B cell (primary cell): ENCODE data around the gene GOLGA8B. TPM values are rescaled to one million over a fixed set of nuclear protein-coding genes. Genes with fewer than 3 reads are reported as not detected.

Experiments used
- ATAC-seq: fragments of 200-7000 bp; cut with Tn5 transposase; one replicate; pipeline ENCODE4 v1.10.0; 2021; ENCODE audit warnings: low read depth, mild to moderate bottlenecking, moderate number of reproducible peaks, moderate library complexity
- CTCF ChIA-PET: fragments of 350-600 bp; sonication (Branson Sonifier 250); formaldehyde crosslinking; loops from one replicate; lab custom pipeline; 2021; ENCODE audit warnings: antibody characterized with exemption, inconsistent platforms; lab: Charles Lee
- POLR2A ChIA-PET: fragments of 350-600 bp; sonication (Branson Sonifier 250); formaldehyde crosslinking; loops from one replicate; lab custom pipeline; 2021; ENCODE audit warnings: antibody characterized with exemption; lab: Charles Lee
- DNase-seq: peaks from one replicate; pipeline ENCODE4 v3.0.0; 2013
- H2AFZ ChIP-seq: 2 replicates; pipeline ENCODE4 v1.6.1; 2012; ENCODE audit warnings: mild to moderate bottlenecking, low read depth, low read length; ENCODE audit not compliant: insufficient read depth, poor library complexity, severe bottlenecking
- H3K27ac ChIP-seq, 2 donors: 1 replicate in 1 of 2; 2 replicates in 1 of 2; pipeline ENCODE4 v1.5.1; 2012 to 2013; ENCODE audit warnings: low read length in 2 of 2, mild to moderate bottlenecking in 2 of 2, moderate library complexity in 1 of 2
- H3K27me3 ChIP-seq, 4 experiments: fragments of 200-600 bp in 1 of 4; sonication (generic) in 1 of 4; replicated peaks in 1 of 4; 1 replicate in 2 of 4; 2 replicates in 2 of 4; pipeline versions ENCODE4 v1.6.1 to v1.7.0; 2013 to 2016; ENCODE audit warnings: low read length in 3 of 4, mild to moderate bottlenecking in 2 of 4, mixed read lengths in 1 of 4, moderate library complexity in 1 of 4; ENCODE audit not compliant: insufficient read depth in 4 of 4, control insufficient read depth in 3 of 4; ENCODE audit errors: control extremely low read depth in 1 of 4
- H3K36me3 ChIP-seq, 2 experiments: replicated peaks in 1 of 2; 1 replicate in 1 of 2; 2 replicates in 1 of 2; pipeline versions ENCODE4 v1.6.1 to v1.7.1; 2013; ENCODE audit warnings: low read length in 1 of 2; ENCODE audit not compliant: insufficient read depth in 2 of 2, control insufficient read depth in 1 of 2; ENCODE audit errors: control extremely low read depth in 1 of 2, extremely low read depth in 1 of 2
- H3K4me1 ChIP-seq, 2 donors: fragments of 200-600 bp in 1 of 2; sonication (generic) in 1 of 2; 1 replicate in 1 of 2; 2 replicates in 1 of 2; pipeline versions ENCODE4 v1.5.1 to v1.6.1; 2013 to 2017; ENCODE audit warnings: low read length in 2 of 2; ENCODE audit not compliant: control insufficient read depth in 2 of 2, insufficient read depth in 2 of 2
- H3K4me2 ChIP-seq: replicated peaks from 2 replicates; pipeline ENCODE3; 2012; ENCODE audit warnings: mild to moderate bottlenecking, low read depth, low read length; ENCODE audit not compliant: poor library complexity, severe bottlenecking
- H3K4me3 ChIP-seq, 5 experiments: fragments of 200-600 bp in 1 of 5; sonication (generic) in 1 of 5; 1 replicate in 3 of 5; 2 replicates in 2 of 5; pipeline versions ENCODE4 v1.5.1 to v1.7.0; 2011 to 2016; ENCODE audit warnings: low read length in 4 of 5, mild to moderate bottlenecking in 4 of 5, low read depth in 2 of 5, control low read depth in 1 of 5, moderate library complexity in 1 of 5; ENCODE audit not compliant: insufficient read depth in 1 of 5; ENCODE audit errors: control extremely low read depth in 1 of 5, extremely low read depth in 1 of 5
- H3K79me2 ChIP-seq: fragments of 200-600 bp; sonication (generic); one replicate; pipeline ENCODE4 v1.6.0; 2016; ENCODE audit warnings: low read length; ENCODE audit not compliant: control insufficient read depth, insufficient read depth
- H3K9ac ChIP-seq: fragments of 200-600 bp; sonication (generic); 2 replicates; pipeline ENCODE4 v1.6.1; 2017; ENCODE audit warnings: mild to moderate bottlenecking, low read length, moderate library complexity
- H3K9me3 ChIP-seq, 3 donors: one replicate each; pipeline versions ENCODE4 v1.6.1 to v1.7.1; 2013; ENCODE audit warnings: low read length in 2 of 3; ENCODE audit not compliant: control insufficient read depth in 2 of 3, insufficient read depth in 1 of 3; ENCODE audit errors: control extremely low read depth in 1 of 3
- H4K20me1 ChIP-seq: 2 replicates; pipeline ENCODE4 v1.6.0; 2012; ENCODE audit warnings: mild to moderate bottlenecking, low read length; ENCODE audit not compliant: insufficient read depth, control insufficient read depth, poor library complexity, severe bottlenecking
- H3K27ac Mint-ChIP-seq: one replicate; pipeline ENCODE4 v1.8.0; 2021; ENCODE audit warnings: mixed read lengths
- H3K27me3 Mint-ChIP-seq: one replicate; pipeline ENCODE4 v1.8.0; 2021; ENCODE audit warnings: mixed read lengths
- H3K4me1 Mint-ChIP-seq: one replicate; pipeline ENCODE4 v1.8.0; 2021; ENCODE audit warnings: mixed read lengths
- H3K4me3 Mint-ChIP-seq: one replicate; pipeline ENCODE4 v1.8.0; 2021; ENCODE audit warnings: mixed read lengths
- H3K9me3 Mint-ChIP-seq: one replicate; pipeline ENCODE4 v1.8.0; 2022; ENCODE audit warnings: mixed read lengths; ENCODE audit not compliant: insufficient read depth
- EZH2 ChIP-seq: IDR thresholded peaks from 2 replicates; pipeline ENCODE4 v1.6.1; 2012; ENCODE audit warnings: borderline replicate concordance, low read depth, mild to moderate bottlenecking, moderate library complexity, low read length; ENCODE audit not compliant: insufficient read depth, poor library complexity, severe bottlenecking
- WGBS: methylation state at CpG from one replicate; pipeline ENCODE4 v1.1.5; 2013; ENCODE audit warnings: missing lambda C conversion rate; ENCODE audit not compliant: insufficient coverage; 5-methylcytosine and 5-hydroxymethylcytosine counted together
- intact Hi-C: fragments of 100-400 bp; cut with micrococcal nuclease; formaldehyde crosslinking; loops from one replicate; pipeline ENCODE4 v1.10.0; 2022
- polyA plus RNA-seq: library from polyadenylated mRNA; depleted of rRNA; stranded (reverse); fragments of >200 nt; gene quantifications from 2 replicates; pipeline ENCODE4 v1.2.3, GENCODE V29; 2012
- total RNA-seq, 2 donors: library from RNA; stranded (reverse); fragments of 120-200 nt in 1 of 2; gene quantifications; 1 replicate in 1 of 2; 2 replicates in 1 of 2; pipeline versions ENCODE4 v1.2.3 to v1.2.4, GENCODE V29; 2013 to 2022
- TF ChIP-seq, protein P1 (sequence below): fragments of 200-600 bp; IDR thresholded peaks from one replicate; pipeline ENCODE4 v1.8.0; 2022; ENCODE audit warnings: antibody characterized with exemption, mild to moderate bottlenecking

GOLGA8B gene
- total and polyA plus RNA-seq, 2 donors (not counting 1 experiment from before 2014, with no cell fraction given), result 77.1 to 200 TPM

- no peak for DNase-seq
- no peak for TF ChIP-seq EZH2
- TF ChIP-seq, protein P1, sequence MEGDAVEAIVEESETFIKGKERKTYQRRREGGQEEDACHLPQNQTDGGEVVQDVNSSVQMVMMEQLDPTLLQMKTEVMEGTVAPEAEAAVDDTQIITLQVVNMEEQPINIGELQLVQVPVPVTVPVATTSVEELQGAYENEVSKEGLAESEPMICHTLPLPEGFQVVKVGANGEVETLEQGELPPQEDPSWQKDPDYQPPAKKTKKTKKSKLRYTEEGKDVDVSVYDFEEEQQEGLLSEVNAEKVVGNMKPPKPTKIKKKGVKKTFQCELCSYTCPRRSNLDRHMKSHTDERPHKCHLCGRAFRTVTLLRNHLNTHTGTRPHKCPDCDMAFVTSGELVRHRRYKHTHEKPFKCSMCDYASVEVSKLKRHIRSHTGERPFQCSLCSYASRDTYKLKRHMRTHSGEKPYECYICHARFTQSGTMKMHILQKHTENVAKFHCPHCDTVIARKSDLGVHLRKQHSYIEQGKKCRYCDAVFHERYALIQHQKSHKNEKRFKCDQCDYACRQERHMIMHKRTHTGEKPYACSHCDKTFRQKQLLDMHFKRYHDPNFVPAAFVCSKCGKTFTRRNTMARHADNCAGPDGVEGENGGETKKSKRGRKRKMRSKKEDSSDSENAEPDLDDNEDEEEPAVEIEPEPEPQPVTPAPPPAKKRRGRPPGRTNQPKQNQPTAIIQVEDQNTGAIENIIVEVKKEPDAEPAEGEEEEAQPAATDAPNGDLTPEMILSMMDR, result no peak
- Histone ChIP-seq H3K4me3 (no peak overlapping the region), H3K9ac (no peak overlapping the region), H3K27ac (no peak overlapping the region), H3K4me2 (no peak overlapping the region), H3K4me1 (no peaks in the 10 kb centered on the region), H3K36me3 (no peaks in the 10 kb centered on the region), H3K27me3 (no peaks in the 10 kb centered on the region), H3K9me3 (no peaks in the 10 kb centered on the region), H4K20me1 (no peaks in the 10 kb centered on the region), H3K79me2 (no peaks in the 10 kb centered on the region), H2AFZ (no peak overlapping the region)
- ChIA-PET POLR2A (no interaction called here), CTCF (no interaction called here)
- H3K9me3 Mint-ChIP-seq, result no peaks in the 10 kb centered on the region
- no CpG with 5 or more reads among the region's 3 CpGs for WGBS
- ATAC-seq, result no peak
- intact Hi-C loops, result no loop called here
- H3K27me3 Mint-ChIP-seq, result peaks cover 3% of the 10 kb centered on the region
- H3K4me1 Mint-ChIP-seq, result no peaks in the 10 kb centered on the region
- no peak overlapping the region for H3K4me3 Mint-ChIP-seq
- H3K27ac Mint-ChIP-seq, result no peak overlapping the region
These were observed 10.9 kb upstream of the GOLGA8B start for GRCh38 chr15:34594361-34594760.

DNA sequence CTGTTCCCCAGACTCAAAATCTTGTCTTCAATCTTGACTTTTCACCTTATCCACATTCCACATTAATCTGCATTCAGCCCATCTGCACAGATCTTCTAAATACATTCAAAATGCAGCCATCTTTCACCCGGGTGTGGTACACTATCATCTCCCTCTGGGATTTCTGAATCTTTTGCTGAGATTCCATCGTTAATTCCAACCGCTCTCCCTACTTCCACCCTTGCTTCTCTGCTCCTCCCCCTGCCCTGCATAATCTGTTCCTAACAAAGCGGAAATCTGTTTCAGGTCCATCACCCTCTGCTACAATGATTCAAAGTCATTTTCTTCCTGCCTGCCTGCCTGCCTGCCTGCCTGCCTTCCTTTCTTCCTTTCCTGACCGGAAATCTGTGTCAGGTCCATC is 7.9 kb upstream of the GOLGA8B start:
- intact Hi-C loops, result no loop called here
- H2AFZ ChIP-seq, result no peak overlapping the region
- no peak overlapping the region for H3K4me2 ChIP-seq
- Mint-ChIP-seq H3K4me3 (no peak overlapping the region), H3K9me3 (no peaks in the 10 kb centered on the region), H3K27me3 (peaks cover 6% of the 10 kb centered on the region), H3K4me1 (peaks cover 5% of the 10 kb centered on the region), H3K27ac (no peak overlapping the region)
- H3K27me3 ChIP-seq, result no peaks in the 10 kb centered on the region
- ATAC-seq (no peak), DNase-seq (no peak)
- no peaks in the 10 kb centered on the region for H3K79me2 ChIP-seq
- CTCF ChIA-PET, result no interaction called here
- TF ChIP-seq, protein P1, result no peak
- TF ChIP-seq EZH2, result no peak
- H3K4me1 ChIP-seq, result peaks cover 0 to 4% of the 10 kb centered on the region in 2 donors
- 71% methylated on average over 5 of the region's 5 CpGs for WGBS
- H3K9ac ChIP-seq, result no peak overlapping the region
- no peaks in the 10 kb centered on the region for H3K9me3 ChIP-seq
- H4K20me1 ChIP-seq, result no peaks in the 10 kb centered on the region
- no peak overlapping the region for H3K4me3 ChIP-seq
- H3K36me3 ChIP-seq, result no peaks in the 10 kb centered on the region
- no peak overlapping the region for H3K27ac ChIP-seq
- POLR2A ChIA-PET, result no interaction called here
